Activated naive CD8-positive, alpha-beta T cell treated with anti-CD3 and anti-CD28 coated beads for 36 hours (primary cell): ENCODE measurements around the gene VASP. TPM values are rescaled to one million over a fixed set of nuclear protein-coding genes. Genes with fewer than 3 reads are reported as not detected.

ENCODE experiments used
- DNase-seq: peaks from one replicate; pipeline ENCODE4 v3.0.0; 2021
- H3K27ac Mint-ChIP-seq: one replicate; pipeline ENCODE4 v1.8.0; 2022; ENCODE audit warnings: mild to moderate bottlenecking, moderate library complexity, mixed read lengths
- H3K27me3 Mint-ChIP-seq: one replicate; pipeline ENCODE4 v1.8.0; 2022; ENCODE audit warnings: mild to moderate bottlenecking, mixed read lengths
- H3K36me3 Mint-ChIP-seq: one replicate; pipeline ENCODE4 v1.8.0; 2021; ENCODE audit warnings: mild to moderate bottlenecking, mixed read lengths
- H3K4me1 Mint-ChIP-seq: one replicate; pipeline ENCODE4 v1.8.0; 2021; ENCODE audit warnings: mixed read lengths
- H3K4me3 Mint-ChIP-seq: one replicate; pipeline ENCODE4 v1.8.0; 2022; ENCODE audit warnings: mild to moderate bottlenecking, moderate library complexity, mixed read lengths
- H3K9me3 Mint-ChIP-seq: one replicate; pipeline ENCODE4 v1.8.0; 2022; ENCODE audit warnings: mixed read lengths
- total RNA-seq, 2 experiments: library from RNA; stranded (reverse); gene quantifications; one replicate each; pipeline ENCODE4 v1.2.3, GENCODE V29; 2021

VASP gene
- total RNA-seq, 2 experiments from 2014 or later = 133 to 134 TPM

GRCh38 chr19:45483033-45483432 lies 24.2 kb upstream of the VASP start:
- no peak for DNase-seq
- H3K4me1 Mint-ChIP-seq = peaks cover 17% of the 10 kb centered on the region
- no peaks in the 10 kb centered on the region for H3K36me3 Mint-ChIP-seq
- no peaks in the 10 kb centered on the region for H3K9me3 Mint-ChIP-seq
- no peaks in the 10 kb centered on the region for H3K27me3 Mint-ChIP-seq
- H3K4me3 Mint-ChIP-seq = no peak overlapping the region
- H3K27ac Mint-ChIP-seq = no peak overlapping the region

GRCh38 chr19:45484273-45484945 lies 22.9 kb upstream of the VASP start:
- Mint-ChIP-seq H3K36me3 (no peaks in the 10 kb centered on the region), H3K27ac (no peak overlapping the region), H3K4me3 (no peak overlapping the region), H3K27me3 (no peaks in the 10 kb centered on the region), H3K4me1 (peaks cover 7% of the 10 kb centered on the region), H3K9me3 (no peaks in the 10 kb centered on the region)
- no peak for DNase-seq

- peak; percentile 97 for DNase-seq
- no peaks in the 10 kb centered on the region for H3K27me3 Mint-ChIP-seq
- H3K9me3 Mint-ChIP-seq = no peaks in the 10 kb centered on the region
- H3K36me3 Mint-ChIP-seq = no peaks in the 10 kb centered on the region
- H3K4me1 Mint-ChIP-seq = peaks cover 7% of the 10 kb centered on the region
- H3K4me3 Mint-ChIP-seq = peak overlapping the region; percentile 81
- peak overlapping the region; percentile 61 for H3K27ac Mint-ChIP-seq
These were observed 21.8 kb upstream of the VASP start for GRCh38 chr19:45485305-45486077.

GRCh38 chr19:45488708-45489107 lies 18.6 kb upstream of the VASP start:
- DNase-seq = no peak
- H3K27ac Mint-ChIP-seq = no peak overlapping the region
- peaks cover 17% of the 10 kb centered on the region for H3K27me3 Mint-ChIP-seq
- peaks cover 12% of the 10 kb centered on the region for H3K4me1 Mint-ChIP-seq
- H3K9me3 Mint-ChIP-seq = no peaks in the 10 kb centered on the region
- no peaks in the 10 kb centered on the region for H3K36me3 Mint-ChIP-seq
- no peak overlapping the region for H3K4me3 Mint-ChIP-seq

GRCh38 chr19:45489216-45489855 lies 17.9 kb upstream of the VASP start:
- DNase-seq = no peak
- Mint-ChIP-seq H3K4me1 (peaks cover 10% of the 10 kb centered on the region), H3K9me3 (no peaks in the 10 kb centered on the region), H3K36me3 (no peaks in the 10 kb centered on the region), H3K27me3 (peaks cover 23% of the 10 kb centered on the region), H3K27ac (no peak overlapping the region), H3K4me3 (no peak overlapping the region)

- no peaks in the 10 kb centered on the region for H3K36me3 Mint-ChIP-seq
- H3K27me3 Mint-ChIP-seq = peaks cover 38% of the 10 kb centered on the region
- H3K27ac Mint-ChIP-seq = no peak overlapping the region
- no peak for DNase-seq
- H3K4me1 Mint-ChIP-seq = peaks cover 7% of the 10 kb centered on the region
- no peaks in the 10 kb centered on the region for H3K9me3 Mint-ChIP-seq
- H3K4me3 Mint-ChIP-seq = no peak overlapping the region
These were observed 15.1 kb upstream of the VASP start for GRCh38 chr19:45492137-45492626.

GRCh38 chr19:45492627-45493470 lies 14.4 kb upstream of the VASP start:
- DNase-seq = no peak
- H3K36me3 Mint-ChIP-seq = no peaks in the 10 kb centered on the region
- H3K9me3 Mint-ChIP-seq = no peaks in the 10 kb centered on the region
- H3K27ac Mint-ChIP-seq = no peak overlapping the region
- peaks cover 40% of the 10 kb centered on the region for H3K27me3 Mint-ChIP-seq
- peaks cover 11% of the 10 kb centered on the region for H3K4me1 Mint-ChIP-seq
- no peak overlapping the region for H3K4me3 Mint-ChIP-seq

- no peaks in the 10 kb centered on the region for H3K36me3 Mint-ChIP-seq
- no peaks in the 10 kb centered on the region for H3K9me3 Mint-ChIP-seq
- H3K4me1 Mint-ChIP-seq = peaks cover 18% of the 10 kb centered on the region
- H3K27ac Mint-ChIP-seq = no peak overlapping the region
- H3K27me3 Mint-ChIP-seq = peaks cover 45% of the 10 kb centered on the region
- DNase-seq = no peak
- H3K4me3 Mint-ChIP-seq = no peak overlapping the region
These were observed 12.9 kb upstream of the VASP start for GRCh38 chr19:45494261-45494916.

GRCh38 chr19:45495178-45495577 lies 12.1 kb upstream of the VASP start:
- Mint-ChIP-seq H3K27ac (no peak overlapping the region), H3K4me3 (no peak overlapping the region), H3K36me3 (no peaks in the 10 kb centered on the region), H3K27me3 (peaks cover 45% of the 10 kb centered on the region), H3K9me3 (no peaks in the 10 kb centered on the region), H3K4me1 (peaks cover 22% of the 10 kb centered on the region)
- no peak for DNase-seq

- Mint-ChIP-seq H3K4me1 (peaks cover 22% of the 10 kb centered on the region), H3K36me3 (no peaks in the 10 kb centered on the region), H3K4me3 (peak overlapping the region; percentile 44), H3K27ac (no peak overlapping the region), H3K27me3 (peaks cover 45% of the 10 kb centered on the region), H3K9me3 (no peaks in the 10 kb centered on the region)
- DNase-seq = peak; percentile 61
These were observed 10.8 kb upstream of the VASP start for GRCh38 chr19:45496349-45496953.

- Mint-ChIP-seq H3K4me3 (peak overlapping the region; percentile 57), H3K4me1 (peaks cover 20% of the 10 kb centered on the region), H3K27ac (no peak overlapping the region), H3K27me3 (peaks cover 34% of the 10 kb centered on the region), H3K36me3 (no peaks in the 10 kb centered on the region), H3K9me3 (no peaks in the 10 kb centered on the region)
- DNase-seq = no peak
These were observed 9.5 kb upstream of the VASP start for GRCh38 chr19:45497791-45498190.

GRCh38 chr19:45498411-45499195 lies 8.7 kb upstream of the VASP start, which contains the start of gene PPM1N:
Gene PPM1N (plus strand): TSS chr19:45498443. CDS start chr19:45498473, 30 bp downstream.
- peaks cover 17% of the 10 kb centered on the region for H3K4me1 Mint-ChIP-seq

More at GRCh38 chr19:45498411-45499195, 8.7 kb upstream of the VASP start, which contains the start of gene PPM1N:
- Mint-ChIP-seq H3K27ac (peak within 1 kb of the TSS; percentile 10), H3K36me3 (no peaks in the 10 kb centered on the region), H3K27me3 (peaks cover 28% of the 10 kb centered on the region), H3K4me3 (peak within 1 kb of the TSS; percentile 82), H3K9me3 (no peaks in the 10 kb centered on the region)
- DNase-seq = peak; percentile 82
